DND-41 (cell line): ENCODE data around the gene ADD1.

Source experiments
- ATAC-seq: fragments of 200-7000 bp; cut with Tn5 transposase; 3 replicates; pipeline ENCODE4 v1.9.1; 2021; ENCODE audit warnings: low read depth; ENCODE audit not compliant: insufficient read depth
- DNase-seq: peaks from one replicate; pipeline ENCODE4 v3.0.0-alpha.2; 2020
- H2AFZ ChIP-seq: 2 replicates; pipeline ENCODE4 v1.6.0; 2012; ENCODE audit warnings: low read depth, low read length
- H3K27ac ChIP-seq: 2 replicates; pipeline ENCODE4 v1.5.1; 2012; ENCODE audit warnings: low read length, inconsistent platforms
- H3K27me3 ChIP-seq: fragments of 200-600 bp; sonication (generic); 2 replicates; pipeline ENCODE4 v1.6.0; 2012; ENCODE audit warnings: low read length, mild to moderate bottlenecking, inconsistent platforms; ENCODE audit not compliant: insufficient read depth, poor library complexity
- H3K36me3 ChIP-seq: 2 replicates; pipeline ENCODE4 v1.5.1; 2012; ENCODE audit warnings: low read length, inconsistent platforms; ENCODE audit not compliant: insufficient read depth
- H3K4me1 ChIP-seq: 2 replicates; pipeline ENCODE4 v1.5.1; 2012; ENCODE audit warnings: mild to moderate bottlenecking, low read length; ENCODE audit not compliant: insufficient read depth
- H3K4me2 ChIP-seq: 2 replicates; pipeline ENCODE4 v1.6.0; 2012; ENCODE audit warnings: mild to moderate bottlenecking, moderate library complexity, low read length, inconsistent platforms; ENCODE audit not compliant: insufficient read depth
- H3K4me3 ChIP-seq, 2 experiments: fragments of 200-600 bp in 1 of 2; shearing (Covaris generic) in 1 of 2; 2 replicates each; pipeline ENCODE4 v1.5.1; 2012 to 2016; ENCODE audit warnings: inconsistent platforms in 2 of 2, low read length in 2 of 2, mild to moderate bottlenecking in 2 of 2, low read depth in 1 of 2, moderate library complexity in 1 of 2
- H3K79me2 ChIP-seq: 2 replicates; pipeline ENCODE4 v1.6.0; 2012; ENCODE audit warnings: low read length, inconsistent platforms; ENCODE audit not compliant: insufficient read depth
- H3K9ac ChIP-seq: 2 replicates; pipeline ENCODE4 v1.6.0; 2012; ENCODE audit warnings: low read depth, mild to moderate bottlenecking, inconsistent platforms, low read length, moderate library complexity
- H3K9me3 ChIP-seq: 2 replicates; pipeline ENCODE4 v1.5.1; 2012; ENCODE audit warnings: low read length, moderate library complexity, mild to moderate bottlenecking, inconsistent platforms; ENCODE audit not compliant: insufficient read depth, severe bottlenecking
- H4K20me1 ChIP-seq: 2 replicates; pipeline ENCODE4 v1.6.0; 2012; ENCODE audit warnings: low read length; ENCODE audit not compliant: insufficient read depth
- EZH2 ChIP-seq: IDR thresholded peaks from 3 replicates; pipeline ENCODE4 v1.6.1; 2012; ENCODE audit warnings: borderline replicate concordance, low read depth, mild to moderate bottlenecking, moderate library complexity, low read length, inconsistent platforms; ENCODE audit not compliant: severe bottlenecking
- TF ChIP-seq, protein P1 (sequence below): IDR thresholded peaks from 2 replicates; pipeline ENCODE4 v1.5.1; 2012; ENCODE audit warnings: borderline replicate concordance, low read length, moderate library complexity, mild to moderate bottlenecking; ENCODE audit not compliant: poor library complexity, severe bottlenecking; ENCODE audit errors: extremely low read depth

Gene ADD1

GRCh38 chr4:2879026-2879425, 35.4 kb downstream of the ADD1 start:
- no peak overlapping the region for H3K4me2 ChIP-seq
- peaks cover 37% of the 10 kb centered on the region for H4K20me1 ChIP-seq
- H3K4me1 ChIP-seq, result no peaks in the 10 kb centered on the region
- ATAC-seq (no peak), DNase-seq (no peak)
- H3K27me3 ChIP-seq, result no peaks in the 10 kb centered on the region
- H3K79me2 ChIP-seq, result peaks cover 57% of the 10 kb centered on the region
- H2AFZ ChIP-seq, result no peak overlapping the region
- H3K27ac ChIP-seq, result no peak overlapping the region
- TF ChIP-seq, protein P1, sequence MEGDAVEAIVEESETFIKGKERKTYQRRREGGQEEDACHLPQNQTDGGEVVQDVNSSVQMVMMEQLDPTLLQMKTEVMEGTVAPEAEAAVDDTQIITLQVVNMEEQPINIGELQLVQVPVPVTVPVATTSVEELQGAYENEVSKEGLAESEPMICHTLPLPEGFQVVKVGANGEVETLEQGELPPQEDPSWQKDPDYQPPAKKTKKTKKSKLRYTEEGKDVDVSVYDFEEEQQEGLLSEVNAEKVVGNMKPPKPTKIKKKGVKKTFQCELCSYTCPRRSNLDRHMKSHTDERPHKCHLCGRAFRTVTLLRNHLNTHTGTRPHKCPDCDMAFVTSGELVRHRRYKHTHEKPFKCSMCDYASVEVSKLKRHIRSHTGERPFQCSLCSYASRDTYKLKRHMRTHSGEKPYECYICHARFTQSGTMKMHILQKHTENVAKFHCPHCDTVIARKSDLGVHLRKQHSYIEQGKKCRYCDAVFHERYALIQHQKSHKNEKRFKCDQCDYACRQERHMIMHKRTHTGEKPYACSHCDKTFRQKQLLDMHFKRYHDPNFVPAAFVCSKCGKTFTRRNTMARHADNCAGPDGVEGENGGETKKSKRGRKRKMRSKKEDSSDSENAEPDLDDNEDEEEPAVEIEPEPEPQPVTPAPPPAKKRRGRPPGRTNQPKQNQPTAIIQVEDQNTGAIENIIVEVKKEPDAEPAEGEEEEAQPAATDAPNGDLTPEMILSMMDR, result no peak
- TF ChIP-seq EZH2, result no peak
- H3K9me3 ChIP-seq, result no peaks in the 10 kb centered on the region
- no peak overlapping the region for H3K9ac ChIP-seq
- peaks cover 76% of the 10 kb centered on the region for H3K36me3 ChIP-seq
- no peak overlapping the region for H3K4me3 ChIP-seq

DNA sequence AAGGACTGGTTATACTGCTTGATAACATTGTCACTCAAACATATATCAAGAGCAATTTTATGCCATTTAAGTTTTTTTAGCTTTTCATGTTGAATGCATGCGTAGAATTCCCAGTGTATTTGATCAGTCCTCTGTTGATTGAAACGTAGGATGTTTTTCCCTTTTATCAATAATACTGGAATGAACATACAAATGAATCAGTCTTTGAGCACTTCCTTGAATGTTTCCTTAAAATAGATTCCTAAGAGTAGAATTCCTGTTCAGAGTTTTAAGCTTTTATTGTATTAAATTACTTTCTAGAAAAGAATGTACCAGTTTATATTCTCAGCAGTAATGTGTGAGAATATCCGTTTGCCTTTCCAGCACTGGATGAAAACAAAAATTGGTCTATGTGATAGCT, 37.8 kb downstream of the ADD1 start:
- Histone ChIP-seq H3K27me3 (no peaks in the 10 kb centered on the region), H3K36me3 (peaks cover 85% of the 10 kb centered on the region), H3K27ac (no peak overlapping the region), H3K4me2 (no peak overlapping the region), H3K79me2 (peaks cover 39% of the 10 kb centered on the region), H3K4me3 (no peak overlapping the region), H3K4me1 (no peaks in the 10 kb centered on the region), H4K20me1 (peaks cover 23% of the 10 kb centered on the region), H3K9me3 (no peaks in the 10 kb centered on the region), H2AFZ (no peak overlapping the region), H3K9ac (no peak overlapping the region)
- DNase-seq (no peak), ATAC-seq (no peak)
- TF ChIP-seq, protein P1, result no peak
- TF ChIP-seq EZH2, result no peak

GRCh38 chr4:2882341-2882740, 38.7 kb downstream of the ADD1 start:
- no peak overlapping the region for H3K4me3 ChIP-seq
- TF ChIP-seq, protein P1, result no peak
- no peak for TF ChIP-seq EZH2
- H3K9me3 ChIP-seq, result no peaks in the 10 kb centered on the region
- no peak overlapping the region for H3K4me2 ChIP-seq
- no peak overlapping the region for H3K27ac ChIP-seq
- no peaks in the 10 kb centered on the region for H3K27me3 ChIP-seq
- peaks cover 34% of the 10 kb centered on the region for H3K79me2 ChIP-seq
- H2AFZ ChIP-seq, result no peak overlapping the region
- DNase-seq (no peak), ATAC-seq (no peak)
- H3K4me1 ChIP-seq, result no peaks in the 10 kb centered on the region
- no peak overlapping the region for H3K9ac ChIP-seq
- peaks cover 89% of the 10 kb centered on the region for H3K36me3 ChIP-seq
- H4K20me1 ChIP-seq, result peaks cover 22% of the 10 kb centered on the region

DNA sequence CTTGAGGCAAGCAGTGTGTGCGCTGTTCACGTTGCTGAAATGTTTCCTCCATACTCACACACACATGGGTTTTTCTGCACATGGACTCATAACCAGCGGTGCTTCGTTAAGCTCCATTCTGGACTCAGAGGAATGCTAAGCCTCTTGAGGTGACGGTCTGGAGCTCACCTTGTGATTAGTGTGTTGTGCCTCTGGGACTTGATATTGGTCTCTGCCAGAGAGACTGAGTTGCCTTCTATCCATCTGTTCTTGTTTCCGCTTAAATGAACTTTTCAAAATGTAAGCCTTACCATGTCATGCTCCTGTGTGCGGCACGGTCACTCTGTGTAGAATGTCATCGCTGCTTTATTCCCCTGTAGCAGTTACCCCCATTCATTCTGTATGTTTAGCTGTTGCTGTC, 42.5 kb downstream of the ADD1 start:
- Histone ChIP-seq H3K27ac (no peak overlapping the region), H3K4me3 (no peak overlapping the region), H3K4me1 (no peaks in the 10 kb centered on the region), H3K9me3 (no peaks in the 10 kb centered on the region), H2AFZ (no peak overlapping the region), H3K79me2 (peaks cover 11% of the 10 kb centered on the region), H4K20me1 (0 out of 2 replicates have a peak, but pooled peaks cover 3% of the 10 kb centered on the region), H3K4me2 (no peak overlapping the region), H3K9ac (no peak overlapping the region), H3K27me3 (no peaks in the 10 kb centered on the region), H3K36me3 (peaks cover 72% of the 10 kb centered on the region)
- ATAC-seq (no peak), DNase-seq (no peak)
- TF ChIP-seq, protein P1, result no peak
- no peak for TF ChIP-seq EZH2
